Epithelial cell of proximal tubule (primary cell): Measurements from ENCODE around the gene SHISA7. TPM values are rescaled to one million over a fixed set of nuclear protein-coding genes. Genes with fewer than 3 reads are reported as not detected.

Experiments
- DNase-seq: peaks from one replicate; pipeline ENCODE4 v3.0.0-alpha.2; 2011; ENCODE audit warnings: low read depth
- H3K4me3 ChIP-seq: 2 replicates; pipeline ENCODE4 v1.5.1; 2011; ENCODE audit warnings: low read depth, mild to moderate bottlenecking, low read length
- total RNA-seq: library from RNA; depleted of rRNA; stranded (reverse); fragments of >200 nt; gene quantifications from 2 replicates; pipeline ENCODE4 v1.2.3, GENCODE V29; 2015
- TF ChIP-seq, protein P1 (sequence below): conservative IDR thresholded peaks from 2 replicates; pipeline ENCODE4 v1.5.1; 2012; ENCODE audit warnings: low read depth, mild to moderate bottlenecking, low read length

SHISA7 gene
- total RNA-seq, 1 donor from 2014 or later: 0.17 TPM

DNA sequence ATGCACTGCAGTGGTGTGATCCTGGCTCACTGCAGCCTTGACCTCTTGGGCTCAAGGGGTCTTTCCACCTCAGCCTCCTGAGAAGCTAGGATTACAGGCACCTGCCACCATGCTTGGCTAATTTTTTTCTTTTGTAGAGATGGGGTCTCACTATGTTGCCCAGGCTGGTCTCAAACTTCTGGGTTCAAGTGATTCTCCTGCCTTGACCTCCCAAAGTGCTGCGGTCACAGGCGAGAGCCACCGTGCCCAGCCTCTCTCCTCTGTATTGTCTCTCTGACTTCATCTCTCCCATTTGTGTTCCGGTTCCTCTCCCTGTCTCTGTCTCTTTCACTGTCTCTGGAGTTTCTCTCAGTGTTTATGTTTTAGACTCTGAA is 23.1 kb upstream of the SHISA7 start:
- H3K4me3 ChIP-seq: no peak overlapping the region
- no peak for DNase-seq
- TF ChIP-seq, protein P1, sequence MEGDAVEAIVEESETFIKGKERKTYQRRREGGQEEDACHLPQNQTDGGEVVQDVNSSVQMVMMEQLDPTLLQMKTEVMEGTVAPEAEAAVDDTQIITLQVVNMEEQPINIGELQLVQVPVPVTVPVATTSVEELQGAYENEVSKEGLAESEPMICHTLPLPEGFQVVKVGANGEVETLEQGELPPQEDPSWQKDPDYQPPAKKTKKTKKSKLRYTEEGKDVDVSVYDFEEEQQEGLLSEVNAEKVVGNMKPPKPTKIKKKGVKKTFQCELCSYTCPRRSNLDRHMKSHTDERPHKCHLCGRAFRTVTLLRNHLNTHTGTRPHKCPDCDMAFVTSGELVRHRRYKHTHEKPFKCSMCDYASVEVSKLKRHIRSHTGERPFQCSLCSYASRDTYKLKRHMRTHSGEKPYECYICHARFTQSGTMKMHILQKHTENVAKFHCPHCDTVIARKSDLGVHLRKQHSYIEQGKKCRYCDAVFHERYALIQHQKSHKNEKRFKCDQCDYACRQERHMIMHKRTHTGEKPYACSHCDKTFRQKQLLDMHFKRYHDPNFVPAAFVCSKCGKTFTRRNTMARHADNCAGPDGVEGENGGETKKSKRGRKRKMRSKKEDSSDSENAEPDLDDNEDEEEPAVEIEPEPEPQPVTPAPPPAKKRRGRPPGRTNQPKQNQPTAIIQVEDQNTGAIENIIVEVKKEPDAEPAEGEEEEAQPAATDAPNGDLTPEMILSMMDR: no peak

DNA sequence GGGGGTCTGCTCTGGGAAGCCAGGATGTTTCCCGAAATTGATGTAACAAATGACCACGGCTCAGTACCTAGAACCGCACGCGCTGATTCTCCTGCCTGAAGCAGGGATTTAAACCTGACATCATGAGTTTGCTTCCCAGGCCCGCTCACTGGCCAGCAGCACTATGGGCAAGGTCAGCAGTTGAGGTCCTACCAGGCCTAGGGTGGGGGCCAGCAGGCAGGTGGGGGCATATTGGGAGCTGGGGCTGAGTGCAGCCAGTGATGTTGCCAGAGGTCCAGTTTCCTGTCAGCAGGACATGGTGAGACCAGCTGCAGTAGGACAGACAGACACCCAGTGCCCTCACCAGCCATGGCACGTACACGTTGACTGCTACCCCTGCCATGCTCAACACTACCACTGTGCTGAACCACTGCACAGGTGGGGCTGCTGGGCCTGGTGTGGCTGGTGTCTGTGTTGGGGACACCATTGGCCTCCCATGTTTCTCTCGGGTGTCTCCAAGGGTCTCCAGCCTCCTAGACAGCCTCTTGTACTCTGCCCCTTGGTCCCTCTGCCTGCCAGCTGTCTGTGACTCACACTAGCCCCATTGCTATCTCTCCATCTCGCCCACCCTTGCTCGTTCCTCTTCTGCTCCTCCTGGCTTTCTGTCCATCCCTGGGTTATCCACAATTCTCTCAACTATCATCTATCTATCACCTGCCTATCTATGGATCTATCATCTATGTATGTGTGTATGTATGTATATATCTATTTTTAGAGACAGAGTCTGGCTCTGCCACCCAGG is 22.6 kb upstream of the SHISA7 start:
- no peak for DNase-seq
- TF ChIP-seq, protein P1: no peak
- no peak overlapping the region for H3K4me3 ChIP-seq

DNA sequence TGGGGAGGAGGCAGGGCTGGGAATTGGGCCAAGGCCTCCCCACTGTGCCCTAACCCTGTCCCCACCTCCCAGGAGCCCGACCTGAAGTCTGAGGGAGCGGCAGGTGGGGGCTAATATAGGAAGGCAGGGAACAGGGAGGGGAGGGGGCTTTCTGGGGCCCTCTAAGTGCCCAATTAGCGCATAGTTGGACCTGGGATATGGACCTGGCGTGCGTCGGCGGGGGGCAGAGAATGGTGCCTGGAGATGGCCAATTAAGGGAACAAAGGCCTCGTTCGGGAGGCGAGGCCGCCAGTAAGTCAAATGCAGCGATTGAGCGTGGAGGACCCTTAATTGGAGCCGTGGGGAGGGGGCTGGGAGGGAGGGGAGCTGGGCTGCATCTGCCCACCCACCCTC is 21.6 kb upstream of the SHISA7 start, which contains the start of gene C19orf85:
C19orf85 (minus strand) TSS at position 90 of the 393 bp plus-strand sequence. CDS start 197 bp downstream, outside the sequence.
- DNase-seq: no peak
- TF ChIP-seq, protein P1: no peak
- H3K4me3 ChIP-seq: no peak within 1 kb of the TSS

DNA sequence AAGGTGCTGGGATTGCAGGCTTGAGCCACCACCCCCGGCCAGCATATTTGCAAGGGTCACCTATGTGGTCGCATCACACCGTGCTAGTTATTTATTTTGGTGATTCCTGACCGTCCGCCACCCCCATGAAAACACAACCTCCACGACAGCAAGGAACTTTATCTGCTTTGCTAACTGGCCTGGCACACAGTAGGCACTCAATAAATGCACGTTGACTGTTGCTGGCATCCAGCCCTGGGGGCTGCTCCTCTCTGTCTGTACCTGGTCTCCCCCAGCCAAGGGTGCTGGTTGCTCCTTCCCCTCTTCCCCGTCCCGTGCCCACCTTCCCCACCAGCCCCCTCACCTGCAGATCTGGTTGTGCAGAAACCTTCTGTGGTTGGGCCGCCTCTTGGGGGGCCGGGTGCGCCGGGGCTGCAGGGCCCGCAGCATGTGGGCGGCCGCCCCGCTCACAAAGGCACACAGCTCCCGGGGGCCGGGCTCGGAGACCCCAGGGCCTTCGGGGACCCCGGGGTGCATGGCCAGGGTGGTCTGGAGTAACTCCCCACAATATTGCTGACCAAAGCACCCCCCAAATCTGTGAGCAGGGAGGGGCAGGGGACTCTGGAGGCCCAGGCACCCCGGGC is 21.1 kb upstream of the SHISA7 start:
- H3K4me3 ChIP-seq: no peak overlapping the region
- DNase-seq: no peak
- TF ChIP-seq, protein P1: no peak

DNA sequence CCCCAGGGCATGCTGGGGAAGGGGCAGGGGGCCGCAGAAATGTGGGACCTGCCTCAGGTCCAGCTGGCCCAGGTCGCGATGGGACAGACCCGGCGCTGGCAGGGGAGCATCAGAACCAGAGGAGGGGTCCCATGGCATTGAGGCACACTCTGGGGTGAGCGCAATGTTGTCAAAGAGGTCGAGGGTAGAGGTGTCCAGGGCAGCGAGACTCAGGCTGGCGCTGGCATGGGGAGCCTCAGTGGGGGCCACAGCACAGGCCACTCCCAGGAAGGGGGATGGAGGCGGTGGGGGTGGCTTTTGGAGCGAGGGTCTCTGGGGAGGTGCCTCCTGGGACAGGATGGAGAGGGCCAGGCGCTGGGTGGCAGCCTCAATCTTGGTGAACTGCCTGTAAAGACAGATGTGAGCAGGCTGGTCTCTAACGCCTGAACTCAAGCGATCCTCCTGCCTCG is 20.5 kb upstream of the SHISA7 start:
- no peak for DNase-seq
- TF ChIP-seq, protein P1: no peak
- H3K4me3 ChIP-seq: no peak overlapping the region

DNA sequence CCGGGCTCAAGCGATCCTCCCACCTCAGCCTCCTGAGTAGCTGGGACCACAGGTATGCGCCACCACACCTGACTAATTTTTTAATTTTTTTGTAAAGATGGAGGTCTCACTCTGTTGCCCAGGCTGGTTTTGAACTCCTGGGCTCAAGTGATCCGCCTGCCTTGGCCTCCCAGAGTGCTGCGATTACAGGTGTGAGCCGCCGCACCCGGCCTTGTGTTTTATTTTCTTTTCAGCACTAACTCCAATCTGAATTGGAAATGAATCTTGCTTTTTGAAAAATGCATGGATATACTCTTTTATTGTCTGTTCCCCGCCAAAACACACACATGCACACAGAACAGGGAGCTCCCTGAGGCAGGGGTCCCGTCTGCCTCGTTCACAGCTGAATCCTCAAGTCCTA is 19.6 kb upstream of the SHISA7 start:
- no peak for DNase-seq
- TF ChIP-seq, protein P1: no peak
- H3K4me3 ChIP-seq: peak overlapping the region; percentile 91
